ENCODE data around the gene AK6.
A peak's percentile ranks its signal among the peaks of the same experiment; 100 is the strongest.
"Not testable (repeated sequence)": the region's sequence is repeated elsewhere in the genome, so short reads cannot be mapped to it uniquely, and the experiment has no call there.

AK6 gene

DNA sequence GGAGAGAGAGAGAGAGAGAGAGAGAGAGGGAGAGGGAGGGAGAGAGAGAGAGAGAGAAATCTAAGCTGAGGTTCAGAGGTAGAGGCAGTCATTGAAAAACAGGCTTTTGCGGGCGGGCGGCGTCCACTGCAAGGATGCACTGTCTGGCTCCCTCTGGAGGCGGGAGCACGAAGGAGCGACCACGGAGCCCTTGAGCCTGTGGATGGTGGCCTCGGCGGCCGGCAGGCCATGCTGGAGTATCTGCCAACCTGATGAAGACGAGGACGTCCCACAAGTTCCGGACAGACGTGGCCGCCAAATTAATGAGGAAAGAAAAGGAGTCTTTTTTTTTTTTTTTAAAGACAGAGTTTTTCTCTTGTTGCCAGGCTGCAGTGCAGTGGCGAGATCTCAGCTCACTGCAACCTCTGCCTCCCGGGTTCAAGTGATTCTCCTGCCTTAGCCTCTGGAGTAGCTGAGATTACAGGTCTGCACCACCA is 34.5 kb downstream of the AK6 start:
- DNase-seq = peak; percentile 81

DNA sequence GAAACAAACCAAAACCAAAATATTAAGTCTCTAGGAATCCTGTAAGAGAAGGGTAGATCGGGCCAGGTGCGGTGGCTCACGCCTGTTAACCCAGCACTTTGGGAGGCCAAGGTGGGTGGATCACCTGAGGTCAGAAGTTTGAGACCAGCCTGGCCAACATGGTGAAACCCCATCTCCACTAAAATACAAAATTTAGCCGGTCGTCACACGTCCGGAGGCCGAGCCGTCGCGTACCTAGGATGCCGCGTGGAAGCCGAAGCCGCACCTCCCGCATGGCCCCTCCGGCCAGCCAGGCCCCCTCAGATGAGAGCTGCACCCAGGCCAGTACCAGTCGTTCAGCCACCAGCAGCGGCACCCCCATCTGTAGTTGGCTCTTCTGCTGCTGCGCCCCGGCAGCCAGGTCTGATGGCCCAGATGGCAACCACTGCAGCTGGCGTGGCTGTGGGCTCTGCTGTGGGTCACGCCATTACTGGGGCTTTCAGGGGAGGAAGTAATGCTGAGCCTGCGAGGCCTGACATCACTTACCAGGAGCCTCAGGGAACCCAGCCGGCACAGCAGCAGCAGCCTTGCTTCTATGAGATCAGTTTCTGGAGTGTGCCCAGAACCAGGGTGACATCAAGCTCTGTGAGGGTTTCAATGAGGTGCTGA is 35.5 kb downstream of the AK6 start:
- DNase-seq = not testable (repeated sequence)

DNA sequence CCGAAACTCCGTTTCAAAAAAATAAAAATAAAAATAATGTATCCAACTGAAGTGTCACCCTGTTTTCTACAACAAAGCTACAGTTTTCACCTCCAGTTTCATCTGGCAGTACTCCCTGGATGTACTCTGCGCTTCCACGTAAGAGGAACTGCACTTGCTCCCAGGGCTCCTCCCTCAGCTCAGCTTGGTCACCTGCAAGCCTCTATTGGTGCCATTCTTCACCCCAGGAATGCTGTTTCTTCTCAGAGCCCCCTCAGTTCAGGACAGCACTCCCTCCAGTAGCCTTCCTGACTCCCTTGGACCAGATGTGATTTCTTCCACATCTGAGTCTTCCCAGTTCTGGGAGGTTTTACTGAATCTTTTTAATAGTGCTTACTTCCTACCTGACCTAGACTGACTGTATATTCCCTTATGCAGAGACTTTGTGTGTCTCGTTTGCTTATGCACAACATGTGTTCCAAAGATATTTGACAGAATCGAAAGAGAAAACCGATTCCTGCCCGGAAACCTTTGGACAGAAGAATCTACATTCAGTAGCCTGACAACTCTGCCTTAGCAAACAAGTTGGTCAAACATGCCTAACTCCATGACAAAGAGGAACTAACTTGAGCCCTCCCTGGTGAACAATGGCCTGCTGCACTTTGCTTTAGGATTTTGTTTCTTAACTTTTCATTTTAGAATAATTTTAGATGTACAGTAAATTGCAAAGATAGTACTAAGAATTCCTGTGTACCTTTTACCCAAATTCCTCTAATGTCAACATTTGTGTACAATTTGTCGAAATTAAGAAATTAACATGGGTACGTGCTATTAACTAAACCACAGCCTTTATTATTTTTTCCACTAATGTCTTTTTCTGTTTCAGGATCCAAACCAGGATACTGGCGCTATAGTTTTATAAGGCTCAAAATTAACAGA is 37.5 kb downstream of the AK6 start:
- DNase-seq = no peak

DNA sequence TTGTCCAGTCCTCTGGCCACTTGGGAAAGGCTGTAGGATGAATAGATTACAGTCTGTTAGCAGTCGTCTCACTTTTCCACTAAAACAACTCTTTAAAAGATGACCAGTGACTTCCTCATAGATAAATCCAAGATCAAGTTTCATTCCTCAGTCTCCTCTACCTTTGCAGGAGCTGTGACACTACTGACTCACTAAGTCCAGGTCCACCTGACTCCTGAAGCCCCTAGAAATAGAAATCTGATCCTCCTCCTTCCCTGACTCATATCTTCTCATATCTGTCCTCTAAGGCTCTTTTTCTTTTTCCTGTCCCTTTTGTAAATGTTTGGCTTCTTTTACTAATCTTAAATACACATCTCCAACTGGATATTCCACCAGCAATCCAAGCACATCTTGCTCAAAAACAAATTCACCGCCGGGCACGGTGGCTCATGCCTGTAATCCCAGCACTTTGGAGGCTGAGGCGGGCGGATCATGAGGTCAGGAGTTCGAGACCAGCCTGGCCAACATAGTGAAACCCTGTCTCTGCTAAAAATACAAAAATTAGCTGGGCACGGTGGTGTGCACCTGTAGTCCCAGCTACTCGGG is 39.3 kb downstream of the AK6 start:
- DNase-seq = no peak

DNA sequence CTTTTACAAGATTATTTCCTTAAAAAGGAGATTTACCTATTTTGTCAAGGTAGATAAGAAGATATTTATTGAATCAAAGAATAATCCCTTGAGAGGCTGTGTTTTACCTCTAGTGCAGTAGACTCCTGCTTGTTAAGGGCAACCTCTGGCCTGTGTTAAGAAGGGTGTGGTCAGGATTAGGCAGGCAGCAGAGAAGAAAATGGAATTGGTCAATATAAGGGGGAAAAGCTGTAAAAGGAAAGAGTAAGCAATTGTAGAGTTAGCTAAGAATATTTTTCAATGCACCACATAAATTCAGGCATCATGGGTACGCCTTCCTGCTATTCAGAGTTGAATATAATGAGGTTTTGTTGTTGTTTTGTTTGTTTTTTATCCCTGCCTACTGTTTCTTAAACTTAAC is 43.0 kb downstream of the AK6 start:
- no peak for DNase-seq

DNA sequence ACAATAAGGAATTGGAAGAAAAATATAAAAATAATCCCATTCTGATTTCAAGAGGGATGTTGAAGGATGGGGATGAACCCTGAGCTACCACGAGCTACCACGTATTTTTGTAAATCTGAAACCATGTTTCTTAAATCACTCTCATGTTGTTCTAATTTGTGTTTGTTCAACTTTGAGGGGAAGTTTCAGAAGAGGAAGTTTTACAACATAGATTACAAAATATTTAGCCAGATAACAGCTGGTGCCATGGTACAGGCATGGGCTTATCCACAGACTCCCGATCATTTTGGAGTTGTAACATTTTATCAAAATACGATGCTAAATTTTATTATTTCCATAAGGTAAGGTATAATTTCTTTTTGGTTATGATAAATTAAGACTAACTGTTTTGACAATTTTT is 51.9 kb downstream of the AK6 start:
- no peak for DNase-seq

DNA sequence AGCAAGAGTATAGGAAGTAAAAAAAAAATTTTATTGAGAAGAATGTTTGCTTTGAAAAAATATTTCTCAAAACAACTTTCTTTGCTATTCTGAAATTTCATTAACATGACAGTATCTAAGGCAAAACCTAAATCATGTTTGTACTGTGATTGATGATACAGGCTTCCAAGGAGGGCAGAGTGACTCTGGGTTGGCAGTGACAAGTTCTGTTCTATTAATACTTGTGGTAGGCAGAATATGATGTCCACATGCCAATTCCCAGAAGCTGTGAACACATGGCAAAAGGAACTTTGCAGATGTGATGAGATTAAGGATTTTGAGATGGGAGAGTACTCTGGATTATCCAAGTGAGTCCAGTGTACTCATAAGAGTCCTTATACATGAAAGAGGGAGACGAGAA is 53.3 kb downstream of the AK6 start:
- no peak for DNase-seq

DNA sequence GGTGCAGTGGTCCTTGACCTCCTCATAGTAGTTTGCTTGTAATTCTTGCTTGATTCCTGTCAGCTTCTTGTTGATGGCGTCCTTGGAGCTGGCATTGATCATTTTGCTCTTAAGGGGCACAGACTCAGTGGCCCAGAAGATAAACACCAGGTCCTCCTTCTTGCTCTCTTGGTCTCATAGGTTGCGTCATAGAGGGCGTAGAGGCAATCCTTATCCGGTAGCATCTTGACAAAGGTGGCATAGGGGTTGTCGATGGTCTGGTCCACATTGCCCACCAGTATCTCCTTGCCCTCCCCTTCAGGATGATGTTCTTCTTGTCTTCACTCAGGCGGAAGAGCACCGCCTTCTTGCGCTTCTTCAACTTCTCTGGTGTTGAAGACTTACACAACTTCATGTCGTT is 55.9 kb downstream of the AK6 start:
- DNase-seq = no peak

DNA sequence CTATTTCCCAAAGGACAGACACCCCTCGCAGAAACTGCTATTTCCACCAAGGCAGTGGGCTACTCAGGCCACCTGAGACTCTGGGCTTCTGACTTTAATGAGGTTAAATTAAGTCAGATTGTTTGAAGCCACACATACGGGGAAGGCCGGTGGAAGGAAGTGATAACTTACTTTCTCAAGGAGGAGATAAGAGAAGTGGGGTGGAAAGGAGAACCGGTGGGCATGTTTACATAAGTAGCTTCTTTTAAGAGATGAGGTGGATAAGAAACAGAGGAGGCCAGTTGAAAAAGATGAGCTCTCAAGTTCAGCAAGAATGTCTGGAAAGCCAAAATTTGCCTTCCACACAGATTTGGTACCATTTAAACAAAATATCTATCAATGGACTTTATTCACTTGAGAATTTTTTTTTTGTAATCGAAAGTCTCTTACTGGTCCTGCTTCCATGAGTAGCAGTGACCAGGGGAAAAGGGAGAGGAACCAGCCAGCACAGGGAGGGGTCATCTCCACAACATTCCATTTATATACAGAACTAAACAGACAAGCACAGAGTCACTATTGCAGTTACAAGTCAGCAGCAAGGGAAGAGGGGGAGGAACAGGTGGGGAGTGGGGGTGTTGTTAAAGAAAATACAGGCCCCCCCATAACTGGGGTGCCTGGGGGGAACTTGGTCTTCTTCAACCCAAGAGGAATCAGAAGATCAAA is 56.7 kb downstream of the AK6 start:
- no peak for DNase-seq

DNA sequence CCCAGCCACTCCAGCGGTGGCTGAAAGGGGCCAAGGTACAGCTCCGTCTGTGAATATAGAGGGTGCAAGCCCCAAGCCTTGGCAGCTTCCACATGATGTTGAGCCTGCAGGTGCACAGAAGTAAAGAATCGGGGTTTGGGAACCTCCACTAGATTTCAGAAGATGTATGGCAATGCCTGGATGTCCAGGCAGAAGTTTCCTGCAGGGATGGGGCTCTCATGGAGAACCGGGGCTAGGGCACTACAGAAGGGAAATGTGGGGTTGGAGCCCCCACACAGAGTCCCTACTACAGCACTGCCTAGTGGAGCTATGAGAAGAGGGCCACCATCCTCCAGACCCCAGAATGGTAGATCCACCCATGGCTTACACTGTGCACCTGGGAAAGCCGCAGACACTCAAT is 59.9 kb downstream of the AK6 start:
- DNase-seq = no peak

DNA sequence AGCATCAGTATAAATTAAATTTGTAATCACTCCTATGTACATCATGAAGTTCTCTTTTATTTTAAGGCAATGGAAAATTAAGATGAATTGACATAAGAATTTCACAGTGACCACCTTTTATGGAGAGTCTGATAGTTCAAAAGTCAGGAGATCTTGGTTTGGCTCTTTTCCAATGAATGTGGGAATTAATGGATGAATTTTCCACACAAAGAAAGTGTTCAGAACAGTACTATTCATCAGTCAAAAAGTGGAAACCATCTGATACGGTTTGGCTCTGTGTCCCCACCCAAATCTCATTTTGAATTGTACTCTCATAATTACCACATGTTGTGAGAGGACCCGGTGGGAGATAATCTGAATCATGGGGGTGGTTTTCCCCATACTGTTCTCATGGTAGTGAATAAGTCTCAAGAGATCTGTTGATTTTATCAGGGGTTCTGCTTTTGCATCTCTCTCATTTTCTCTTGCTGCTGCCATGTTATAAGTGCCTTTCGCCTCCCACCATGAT is 61.2 kb downstream of the AK6 start:
- no peak for DNase-seq

DNA sequence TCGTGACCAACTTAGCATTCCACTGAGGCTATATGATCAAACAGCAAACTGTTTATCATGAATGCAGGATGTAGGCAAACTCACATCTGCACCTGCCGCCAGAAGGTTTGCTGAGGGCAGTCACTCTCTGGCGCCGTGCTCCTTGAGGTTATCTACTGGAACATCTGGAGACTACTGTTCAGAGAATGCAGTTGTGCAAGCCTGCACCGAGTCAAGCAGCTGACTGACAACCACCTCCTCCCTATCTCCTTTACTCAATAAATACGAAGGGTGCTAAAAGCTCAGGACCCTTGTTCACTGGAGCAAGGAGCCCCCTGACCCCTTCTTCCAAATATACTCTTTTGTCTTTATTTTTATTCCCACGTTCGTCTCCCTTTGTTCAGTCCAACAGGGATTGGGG is 63.8 kb downstream of the AK6 start:
- DNase-seq = no peak
